MCF 10A (cell line): Measurements from ENCODE around the gene ARHGEF16. TPM values are rescaled to one million over a fixed set of nuclear protein-coding genes. Genes with fewer than 3 reads are reported as not detected.

Source experiments
- BruUV-seq: library from RNA; stranded (reverse); fragments of 400-500 nt; replicated peaks from 2 replicates; lab custom pipeline; 2021; lab: Mats Ljungman, UMichigan
- CTCF ChIA-PET: fragments of 300-600 bp; sonication (Branson Sonifier 250); formaldehyde crosslinking; extraction: SDS; loops from one replicate; lab custom pipeline; 2021; ENCODE audit warnings: antibody characterized with exemption, inconsistent platforms; lab: Yijun Ruan, JAX
- POLR2A ChIA-PET: fragments of 300-600, 350-650 bp; sonication (Branson Sonifier 250); formaldehyde crosslinking; extraction: SDS; loops from one replicate; lab custom pipeline; 2020; ENCODE audit warnings: antibody characterized with exemption, inconsistent platforms; lab: Yijun Ruan, JAX
- DNase-seq: peaks from one replicate; pipeline ENCODE4 v3.0.0-alpha.2; 2018; ENCODE audit not compliant: unreplicated experiment
- H3K27ac Mint-ChIP-seq: one replicate; pipeline ENCODE4 v1.8.0; 2022; ENCODE audit warnings: mild to moderate bottlenecking, low read depth, mixed read lengths; ENCODE audit not compliant: unreplicated experiment
- H3K27me3 Mint-ChIP-seq: one replicate; pipeline ENCODE4 v1.8.0; 2022; ENCODE audit warnings: mixed read lengths; ENCODE audit not compliant: insufficient read depth, unreplicated experiment
- H3K36me3 Mint-ChIP-seq: one replicate; pipeline ENCODE4 v1.8.0; 2022; ENCODE audit warnings: mild to moderate bottlenecking, moderate library complexity, mixed read lengths; ENCODE audit not compliant: insufficient read depth, unreplicated experiment
- H3K4me1 Mint-ChIP-seq: one replicate; pipeline ENCODE4 v1.8.0; 2022; ENCODE audit warnings: mixed read lengths; ENCODE audit not compliant: insufficient read depth, unreplicated experiment
- H3K4me3 Mint-ChIP-seq: one replicate; pipeline ENCODE4 v1.8.0; 2022; ENCODE audit warnings: mild to moderate bottlenecking, moderate library complexity, mixed read lengths; ENCODE audit not compliant: unreplicated experiment
- H3K9me3 Mint-ChIP-seq: one replicate; pipeline ENCODE4 v1.8.0; 2022; ENCODE audit warnings: mixed read lengths; ENCODE audit not compliant: unreplicated experiment
- CTCF ChIP-seq: fragments of 200-600 bp; IDR thresholded peaks from one replicate; pipeline ENCODE4 v1.8.0; 2022; ENCODE audit warnings: antibody characterized with exemption, mild to moderate bottlenecking; ENCODE audit not compliant: unreplicated experiment
- intact Hi-C: fragments of 100-400 bp; cut with micrococcal nuclease; formaldehyde crosslinking; loops from 2 replicates; pipeline ENCODE4 v1.14.1; 2022
- total RNA-seq: library from RNA; stranded (reverse); gene quantifications from 2 replicates; pipeline ENCODE4 v1.2.3, GENCODE V29; 2022

Gene ARHGEF16
- total RNA-seq, 1 experiment from 2014 or later = 8.6 TPM

- no peaks in the 10 kb centered on the region for H3K4me1 Mint-ChIP-seq
- DNase-seq = no peak
- no peaks in the 10 kb centered on the region for H3K9me3 Mint-ChIP-seq
- no peak for TF ChIP-seq CTCF
- CTCF ChIA-PET = interaction anchor here (1.1 kb wide), 1 partner anchor 294 kb away, joined by 5 read pairs; no protein-coding TSS in a partner anchor
- POLR2A ChIA-PET = no interaction called here
- H3K27ac Mint-ChIP-seq = no peak overlapping the region
- H3K4me3 Mint-ChIP-seq = no peak overlapping the region
- H3K36me3 Mint-ChIP-seq = no peaks in the 10 kb centered on the region
- peaks cover 23% of the 10 kb centered on the region for H3K27me3 Mint-ChIP-seq
- no TSS peak for BruUV-seq
- intact Hi-C loops = no loop called here
These were observed 24.1 kb upstream of the ARHGEF16 start for GRCh38 chr1:3430406-3430805.

- H3K4me1 Mint-ChIP-seq = no peaks in the 10 kb centered on the region
- no peak for TF ChIP-seq CTCF
- H3K27me3 Mint-ChIP-seq = peaks cover 27% of the 10 kb centered on the region
- no peak for DNase-seq
- CTCF ChIA-PET = interaction anchor here (2.0 kb wide), 1 partner anchor 22 kb away, joined by 5 read pairs; no protein-coding TSS in a partner anchor
- no peak overlapping the region for H3K27ac Mint-ChIP-seq
- no peak overlapping the region for H3K4me3 Mint-ChIP-seq
- no TSS peak for BruUV-seq
- intact Hi-C loops = no loop called here
- POLR2A ChIA-PET = no interaction called here
- H3K9me3 Mint-ChIP-seq = no peaks in the 10 kb centered on the region
- no peaks in the 10 kb centered on the region for H3K36me3 Mint-ChIP-seq
These were observed 23.6 kb upstream of the ARHGEF16 start for GRCh38 chr1:3430820-3431219.

GRCh38 chr1:3431266-3431665, 23.2 kb upstream of the ARHGEF16 start:
- H3K27ac Mint-ChIP-seq = no peak overlapping the region
- peaks cover 31% of the 10 kb centered on the region for H3K27me3 Mint-ChIP-seq
- ChIA-PET CTCF (interaction anchor here (2.0 kb wide), 1 partner anchor 21 kb away, joined by 5 read pairs; no protein-coding TSS in a partner anchor), POLR2A (interaction anchor here (0.5 kb wide), 1 partner anchor 366 kb away, joined by 3 read pairs; no protein-coding TSS in a partner anchor)
- no TSS peak for BruUV-seq
- H3K9me3 Mint-ChIP-seq = no peaks in the 10 kb centered on the region
- H3K36me3 Mint-ChIP-seq = no peaks in the 10 kb centered on the region
- H3K4me3 Mint-ChIP-seq = no peak overlapping the region
- peak; percentile 6 for TF ChIP-seq CTCF
- intact Hi-C loops = no loop called here
- no peaks in the 10 kb centered on the region for H3K4me1 Mint-ChIP-seq
- DNase-seq = no peak

- no peak for DNase-seq
- no peak overlapping the region for H3K4me3 Mint-ChIP-seq
- CTCF ChIA-PET = interaction anchor here (0.6 to 2.0 kb wide), 4 partner anchors 8 to 1162 kb away, joined by 3 to 5 read pairs (median 4); no protein-coding TSS in a partner anchor
- no peak overlapping the region for H3K27ac Mint-ChIP-seq
- no TSS peak for BruUV-seq
- POLR2A ChIA-PET = interaction anchor here (0.5 kb wide), 1 partner anchor 365 kb away, joined by 3 read pairs; no protein-coding TSS in a partner anchor
- H3K9me3 Mint-ChIP-seq = no peaks in the 10 kb centered on the region
- H3K27me3 Mint-ChIP-seq = peaks cover 35% of the 10 kb centered on the region
- H3K4me1 Mint-ChIP-seq = no peaks in the 10 kb centered on the region
- intact Hi-C loops = no loop called here
- no peaks in the 10 kb centered on the region for H3K36me3 Mint-ChIP-seq
- TF ChIP-seq CTCF = no peak
These were observed 22.8 kb upstream of the ARHGEF16 start for GRCh38 chr1:3431686-3432085.
